Endothelial cell of umbilical vein (primary cell): Measurements from ENCODE around the gene MSH3. TPM values are rescaled to one million over a fixed set of nuclear protein-coding genes. Genes with fewer than 3 reads are reported as not detected.
"Not testable (repeated sequence)": the region's sequence is repeated elsewhere in the genome, so short reads cannot be mapped to it uniquely, and the experiment has no call there.

Source experiments
- BruUV-seq: library from RNA; stranded (reverse); fragments of 400-500 nt; replicated peaks from 2 replicates; lab custom pipeline; 2021; lab: Mats Ljungman, UMichigan
- CTCF ChIA-PET: fragments of 300-600, 350-600 bp; sonication (Branson Sonifier 250); formaldehyde crosslinking; loops from one replicate; lab custom pipeline; 2021; ENCODE audit warnings: antibody characterized with exemption, inconsistent platforms; lab: Charles Lee
- POLR2A ChIA-PET: fragments of 300-600, 350-600 bp; sonication (Branson Sonifier 250); formaldehyde crosslinking; loops from one replicate; lab custom pipeline; 2021; ENCODE audit warnings: antibody characterized with exemption, inconsistent platforms; lab: Charles Lee
- DNase-seq: peaks from one replicate; pipeline ENCODE4 v3.0.0-alpha.2; 2011; ENCODE audit warnings: low read depth, low spot score
- FAIRE-seq: peaks from 2 replicates; lab custom pipeline; 2011; peaks lifted over from hg19 to GRCh38; lab: Jason Lieb, UNC
- H2AFZ ChIP-seq: 2 replicates; pipeline ENCODE4 v1.6.0; 2012; ENCODE audit warnings: low read depth, low read length, control low read depth, inconsistent platforms
- H3K27ac ChIP-seq: 2 replicates; pipeline ENCODE4 v1.5.1; 2011; ENCODE audit warnings: low read depth, mild to moderate bottlenecking, control low read depth, low read length, moderate library complexity; ENCODE audit not compliant: insufficient read depth
- H3K27me3 ChIP-seq, 2 experiments: 2 replicates each; pipeline versions ENCODE4 v1.6.0 to v1.6.1; 2011; ENCODE audit warnings: low read length in 2 of 2, mixed read lengths in 1 of 2; ENCODE audit not compliant: control insufficient read depth in 2 of 2, insufficient read depth in 2 of 2
- H3K36me3 ChIP-seq, 2 experiments: 2 replicates in 1 of 2; 3 replicates in 1 of 2; pipeline ENCODE4 v1.5.1; 2011; ENCODE audit warnings: low read length in 2 of 2, mild to moderate bottlenecking in 1 of 2, moderate library complexity in 1 of 2; ENCODE audit not compliant: control insufficient read depth in 2 of 2, insufficient read depth in 2 of 2; ENCODE audit errors: extremely low read depth in 1 of 2
- H3K4me1 ChIP-seq: 3 replicates; pipeline ENCODE4 v1.5.1; 2011; ENCODE audit warnings: mild to moderate bottlenecking, low read length; ENCODE audit not compliant: control insufficient read depth, insufficient read depth; ENCODE audit errors: extremely low read depth
- H3K4me2 ChIP-seq: 2 replicates; pipeline ENCODE4 v1.6.1; 2011; ENCODE audit warnings: low read length, control low read depth, mixed read lengths; ENCODE audit not compliant: insufficient read depth
- H3K4me3 ChIP-seq, 3 experiments: fragments of 200-600 bp in 1 of 3; sonication (generic), shearing (Covaris generic) in 1 of 3; replicated peaks in 1 of 3; 2 replicates each; pipeline ENCODE4 v1.5.1; 2011 to 2016; ENCODE audit warnings: control low read depth in 3 of 3, low read length in 3 of 3, mild to moderate bottlenecking in 2 of 3, inconsistent platforms in 1 of 3, low read depth in 1 of 3, moderate library complexity in 1 of 3; ENCODE audit not compliant: insufficient read depth in 1 of 3
- H3K79me2 ChIP-seq: 2 replicates; pipeline ENCODE4 v1.6.0; 2012; ENCODE audit warnings: low read length, inconsistent platforms; ENCODE audit not compliant: control insufficient read depth, insufficient read depth
- H3K9ac ChIP-seq: replicated peaks from 2 replicates; pipeline ENCODE3; 2011; ENCODE audit warnings: low read length, control low read depth; ENCODE audit not compliant: insufficient read depth; ENCODE audit errors: extremely low read depth
- H3K9me1 ChIP-seq: replicated peaks from 3 replicates; pipeline ENCODE4 v1.6.0; 2011; ENCODE audit warnings: mild to moderate bottlenecking, low read length; ENCODE audit not compliant: control insufficient read depth, insufficient read depth; ENCODE audit errors: extremely low read depth
- H3K9me3 ChIP-seq: replicated peaks from 2 replicates; pipeline ENCODE4 v1.5.1; 2012; ENCODE audit warnings: low read length, inconsistent platforms; ENCODE audit not compliant: control insufficient read depth, insufficient read depth
- H4K20me1 ChIP-seq: replicated peaks from 2 replicates; pipeline ENCODE3; 2011; ENCODE audit warnings: mild to moderate bottlenecking, low read length; ENCODE audit not compliant: control insufficient read depth, insufficient read depth; ENCODE audit errors: extremely low read depth
- MYC ChIP-seq: IDR thresholded peaks from one replicate; pipeline ENCODE4 v1.6.1; 2011; ENCODE audit warnings: mild to moderate bottlenecking, low read depth, low read length
- POLR2A ChIP-seq: IDR thresholded peaks from 2 replicates; pipeline ENCODE4 v1.6.1; 2012; ENCODE audit warnings: low read depth, mild to moderate bottlenecking, control low read depth, low read length
- dilution Hi-C: fragments of 300-500 bp; cut with MboI; formaldehyde crosslinking; loops from one replicate; pipeline ENCODE4 v1.15.0; 2019; ENCODE audit warnings: low sequenced_read_pairs; ENCODE audit not compliant: extremely low pct_ligation_motif_present
- intact Hi-C: fragments of 100-400 bp; cut with micrococcal nuclease; formaldehyde crosslinking; loops from one replicate; pipeline ENCODE4 v1.10.0; 2022
- polyA plus RNA-seq, 4 experiments: library from polyadenylated mRNA; depleted of rRNA in 3 of 4; stranded (reverse) in 3 of 4; unstranded in 1 of 4; fragments of >200 nt; gene quantifications; 2 replicates each; pipeline versions ENCODE4 v1.2.1 to v1.2.3, GENCODE V29; 2011 to 2012; ENCODE audit warnings: missing spikeins in 1 of 4
- total RNA-seq: library from RNA; stranded (reverse); gene quantifications from 2 replicates; pipeline ENCODE4 v1.2.3, GENCODE V29; 2021

MSH3 gene
- total and polyA plus RNA-seq, 2 donors (not counting 3 experiments of a cell fraction or from before 2014, with no cell fraction given): 2.0 to 13.0 TPM

- Histone ChIP-seq H3K4me2 (no peak overlapping the region), H3K36me3 (no peaks in the 10 kb centered on the region), H3K4me1 (no peaks in the 10 kb centered on the region), H3K27ac (no peak overlapping the region), H3K9me1 (no peaks in the 10 kb centered on the region), H4K20me1 (no peaks in the 10 kb centered on the region), H2AFZ (no peak overlapping the region), H3K9me3 (no peaks in the 10 kb centered on the region), H3K9ac (no peak overlapping the region), H3K27me3 (no peaks in the 10 kb centered on the region), H3K4me3 (no peak overlapping the region), H3K79me2 (no peaks in the 10 kb centered on the region)
- dilution Hi-C loops: no loop called here
- CTCF ChIA-PET: no interaction called here
- BruUV-seq: no TSS peak
- TF ChIP-seq POLR2A: no peak
- no peak for TF ChIP-seq MYC
- POLR2A ChIA-PET: no interaction called here
- no peak for FAIRE-seq
- DNase-seq: no peak
- intact Hi-C loops: no loop called here
Observed at GRCh38 chr5:80784451-80784850, 130.0 kb downstream of the MSH3 start.

- H3K27ac ChIP-seq, H3K9ac ChIP-seq, BruUV-seq, H3K4me3 ChIP-seq, intact Hi-C loops, H3K4me2 ChIP-seq, H3K9me3 ChIP-seq, CTCF ChIA-PET, FAIRE-seq, H2AFZ ChIP-seq, DNase-seq, H3K79me2 ChIP-seq, H3K27me3 ChIP-seq, dilution Hi-C loops, POLR2A ChIA-PET, H3K9me1 ChIP-seq, H3K36me3 ChIP-seq, H3K4me1 ChIP-seq, H4K20me1 ChIP-seq: not testable (repeated sequence)
Observed at GRCh38 chr5:80789319-80790016, 135.0 kb downstream of the MSH3 start.
